LHCN-M2 (cell line): ENCODE data around the gene NLRX1. TPM values are rescaled to one million over a fixed set of nuclear protein-coding genes. Genes with fewer than 3 reads are reported as not detected.
"Not testable (repeated sequence)": the region's sequence is repeated elsewhere in the genome, so short reads cannot be mapped to it uniquely, and the experiment has no call there.

ENCODE experiments used
- DNase-seq: peaks from one replicate; pipeline ENCODE4 v3.0.0-alpha.2; 2012; ENCODE audit warnings: low read depth
- total RNA-seq: library from RNA; depleted of rRNA; stranded (reverse); fragments of >200 nt; gene quantifications from 2 replicates; pipeline ENCODE4 v1.2.3, GENCODE V29; 2014; rRNA removed

The NLRX1 gene
- total RNA-seq, 1 experiment from 2014 or later, result 9.4 TPM

GRCh38 chr11:119206511-119207414 lies 38.2 kb downstream of the NLRX1 start:
- peak; percentile 14 for DNase-seq

GRCh38 chr11:119207415-119207960 lies 39.0 kb downstream of the NLRX1 start:
- DNase-seq, result no peak

- no peak for DNase-seq
Measured at GRCh38 chr11:119209186-119209585, 40.7 kb downstream of the NLRX1 start.

- DNase-seq, result no peak
Measured at GRCh38 chr11:119210050-119210449, 41.5 kb downstream of the NLRX1 start.

GRCh38 chr11:119218141-119218878 lies 49.8 kb downstream of the NLRX1 start:
- DNase-seq, result peak; percentile 97

GRCh38 chr11:119222308-119222707 lies 53.8 kb downstream of the NLRX1 start:
- peak; percentile 69 for DNase-seq

GRCh38 chr11:119222891-119223290 lies 54.4 kb downstream of the NLRX1 start:
- DNase-seq, result no peak

- DNase-seq, result peak; percentile 24
Measured at GRCh38 chr11:119223856-119224255, 55.3 kb downstream of the NLRX1 start.

GRCh38 chr11:119228535-119229287 lies 60.2 kb downstream of the NLRX1 start:
- DNase-seq, result not testable (repeated sequence)

GRCh38 chr11:119229288-119229672 lies 60.8 kb downstream of the NLRX1 start:
- DNase-seq, result no peak

- no peak for DNase-seq
Measured at GRCh38 chr11:119229741-119230140, 61.2 kb downstream of the NLRX1 start.

Other genes with a start within 250 kb of the NLRX1 start
- 7.4 and 10.3 TPM in 2 replicates for gene BCL9L, start 242.8 kb upstream of the NLRX1 start, total RNA-seq
- gene UPK2, start 212.4 kb upstream of the NLRX1 start, total RNA-seq, result not detected in 2 replicates
- not detected in 2 replicates for gene FOXR1, start 197.0 kb upstream of the NLRX1 start, total RNA-seq
- gene CENATAC, start 170.6 kb upstream of the NLRX1 start, total RNA-seq, result 15.3 and 20.1 TPM in 2 replicates
- gene RPS25, start 150.4 kb upstream of the NLRX1 start, total RNA-seq, result 627 and 1,078 TPM in 2 replicates
- 72.8 and 82.6 TPM in 2 replicates for gene TRAPPC4, start 150.0 kb upstream of the NLRX1 start, total RNA-seq
- gene SLC37A4, start 137.8 kb upstream of the NLRX1 start, total RNA-seq, result 16.4 and 21.5 TPM in 2 replicates
- 96.4 and 124 TPM in 2 replicates for gene HYOU1, start 111.5 kb upstream of the NLRX1 start, total RNA-seq
- 22.3 and 25.1 TPM in 2 replicates for gene VPS11, start 100.9 kb upstream of the NLRX1 start, total RNA-seq
- gene HMBS, start 83.8 kb upstream of the NLRX1 start, total RNA-seq, result 10.4 and 13.4 TPM in 2 replicates
- 38.9 and 51.5 TPM in 2 replicates for gene DPAGT1, start 66.9 kb upstream of the NLRX1 start, total RNA-seq
- 7.6 and 9.3 TPM in 2 replicates for gene C2CD2L, start 61.4 kb upstream of the NLRX1 start, total RNA-seq
- gene HINFP, start 47.1 kb upstream of the NLRX1 start, total RNA-seq, result 9.0 and 11.1 TPM in 2 replicates
- gene ABCG4, start 19.7 kb upstream of the NLRX1 start, total RNA-seq, result 0.06 TPM in 2 replicates
- not detected in 2 replicates for gene NHERF4, start 16.8 kb downstream of the NLRX1 start, total RNA-seq
- gene CBL, start 37.6 kb downstream of the NLRX1 start, total RNA-seq, result 18.1 and 18.3 TPM in 2 replicates
- 11.0 and 29.5 TPM in 2 replicates for gene MCAM, start 148.4 kb downstream of the NLRX1 start, total RNA-seq
- gene RNF26, start 165.8 kb downstream of the NLRX1 start, total RNA-seq, result 7.3 and 9.3 TPM in 2 replicates
- gene C1QTNF5, start 172.2 kb downstream of the NLRX1 start, total RNA-seq, result 9.1 and 9.9 TPM in 2 replicates
- gene MFRP, start 178.0 kb downstream of the NLRX1 start, total RNA-seq, result not detected in 2 replicates
- gene USP2, start 213.0 kb downstream of the NLRX1 start, total RNA-seq, result 1.7 and 4.0 TPM in 2 replicates